Pancreas (tissue), 10 donors: ENCODE results near the gene DTL. TPM values are rescaled to one million over a fixed set of nuclear protein-coding genes. Genes with fewer than 3 reads are reported as not detected.
"Not testable (repeated sequence)": the region's sequence is repeated elsewhere in the genome, so short reads cannot be mapped to it uniquely, and the experiment has no call there.

Source experiments
- ATAC-seq, 4 donors: fragments of 200-7000 bp; cut with Tn5 transposase; one replicate each; pipeline versions ENCODE4 v1.8.0 to v1.9.1; 2020; ENCODE audit warnings: mild to moderate bottlenecking in 4 of 4, moderate library complexity in 4 of 4
- DNase-seq, 6 donors: peaks; one replicate each; pipeline ENCODE4 v3.0.0-alpha.2; 2020
- FAIRE-seq: peaks from 2 replicates; lab custom pipeline; 2012; peaks lifted over from hg19 to GRCh38; lab: Jason Lieb, UNC
- H3K27ac ChIP-seq, 4 donors: fragments of 200-600 bp; sonication (generic); 1 replicate in 3 of 4; 2 replicates in 1 of 4; pipeline versions ENCODE4 v1.5.0 to v1.8.0; 2020
- H3K27me3 ChIP-seq, 4 donors: fragments of 200-600 bp; one replicate each; pipeline ENCODE4 v1.8.0; 2021
- H3K36me3 ChIP-seq, 3 donors: fragments of 200-600 bp; sonication (generic) in 1 of 3; one replicate each; pipeline versions ENCODE4 v1.5.0 to v1.8.0; 2020 to 2021
- H3K4me1 ChIP-seq, 3 donors: fragments of 200-600 bp; one replicate each; pipeline ENCODE4 v1.8.0; 2021
- H3K4me3 ChIP-seq, 4 donors: fragments of 200-600 bp; sonication (generic) in 2 of 4; one replicate each; pipeline versions ENCODE4 v1.5.0 to v1.8.0; 2020 to 2021
- H3K9me3 ChIP-seq, 4 donors: fragments of 200-600 bp; one replicate each; pipeline ENCODE4 v1.8.0; 2021
- WGBS, 2 donors: extraction: QIAGEN DNeasy Blood & Tissue Kit; methylation state at CpG; one replicate each; pipeline ENCODE4 v1.1.7; 2013; 5-methylcytosine and 5-hydroxymethylcytosine counted together
- intact Hi-C, 3 donors: fragments of 100-400 bp; cut with DNase I; formaldehyde crosslinking; loops; one replicate each; pipeline versions ENCODE4 v1.11.1 to v1.14.2; 2022
- polyA plus RNA-seq, 2 donors: library from polyadenylated mRNA; stranded (reverse); fragments of 200-250 nt; gene quantifications; one replicate each; pipeline ENCODE4 v1.2.3, GENCODE V29; 2013
- total RNA-seq, 6 donors: library from RNA; stranded (reverse); fragmentation: NEBNext Ultra II Directional in 4 of 6; extraction: Animal tissue kit (Norgen Biotek cat#: 25700) in 4 of 6; gene quantifications; one replicate each; pipeline versions ENCODE4 v1.2.1 to v1.2.4, GENCODE V29; 2021 to 2023
- TF ChIP-seq, protein P1 (sequence below), 4 donors: fragments of 200-600 bp; sonication (generic) in 3 of 4; IDR thresholded peaks; one replicate each; pipeline versions ENCODE4 v1.5.0 to v1.8.0; 2021; ENCODE audit warnings: antibody characterized with exemption in 4 of 4
- donor health status: healthy with polysubstance abuse.
- donor health status: DM: no; HTN: no; CAD: no; lungs with moderate emphysema.
- donor health status: DM: no; HTN: no; CAD: no.
- donor health status: control.
- donor health status: control.
- donor health status: Bipolar disorder and iron deficiency.
- donor health status: DM: yes; HTN: yes; CAD: no.
- donor health status: DM: no; HTN: no; CAD: no.
- donor health status: DM: no; HTN: no; CAD: no.
- donor health status: DM: yes; HTN: yes; CAD: no.

DTL gene
- total and polyA plus RNA-seq, 8 donors, result 0.05 to 1.1 (median 0.49) TPM

DNA sequence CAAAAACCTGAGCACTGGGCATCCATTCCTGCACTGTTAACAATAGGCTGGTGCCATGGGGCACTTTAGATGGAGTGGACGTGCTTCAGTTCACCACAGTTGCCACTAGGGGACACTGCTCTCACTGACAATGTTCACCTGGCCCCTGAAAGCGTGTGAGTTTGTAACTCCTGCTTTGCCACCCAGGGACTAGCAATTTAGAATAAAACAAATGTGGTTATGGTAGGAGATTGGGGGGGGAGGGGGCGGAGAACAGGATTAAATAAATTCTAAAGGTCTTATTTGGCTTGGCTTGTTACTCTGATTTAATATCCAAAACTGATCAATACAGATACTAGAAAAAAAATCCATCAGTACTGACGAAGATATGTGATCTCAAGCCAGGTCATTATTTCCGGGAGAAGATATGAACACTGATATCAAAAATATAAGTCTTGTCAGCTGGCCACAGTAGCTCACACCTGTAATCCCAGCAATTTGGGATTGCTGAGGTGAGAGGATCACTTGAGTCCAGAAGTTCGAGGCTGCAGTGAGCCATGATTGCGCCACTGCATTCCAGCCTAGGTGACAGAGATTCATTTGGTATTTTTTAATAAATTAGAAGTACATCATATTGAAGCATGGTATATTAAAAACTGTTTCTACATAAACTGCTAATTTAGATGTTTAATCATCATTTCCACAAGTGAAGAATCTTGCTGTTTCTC, 23.4 kb upstream of the DTL start:
- no peaks in the 10 kb centered on the region for H3K4me1 ChIP-seq
- 27 to 31% methylated on average over 7 of the region's 7 CpGs for WGBS, 2 donors
- H3K9me3 ChIP-seq, result no peaks in the 10 kb centered on the region
- no peak for FAIRE-seq
- peak in 5 of 6 donors; percentile 59 to 80 (median 61) for DNase-seq
- ATAC-seq, result peak; percentile 97 to 100 (median 98)
- no peaks in the 10 kb centered on the region for H3K27me3 ChIP-seq
- TF ChIP-seq, protein P1, sequence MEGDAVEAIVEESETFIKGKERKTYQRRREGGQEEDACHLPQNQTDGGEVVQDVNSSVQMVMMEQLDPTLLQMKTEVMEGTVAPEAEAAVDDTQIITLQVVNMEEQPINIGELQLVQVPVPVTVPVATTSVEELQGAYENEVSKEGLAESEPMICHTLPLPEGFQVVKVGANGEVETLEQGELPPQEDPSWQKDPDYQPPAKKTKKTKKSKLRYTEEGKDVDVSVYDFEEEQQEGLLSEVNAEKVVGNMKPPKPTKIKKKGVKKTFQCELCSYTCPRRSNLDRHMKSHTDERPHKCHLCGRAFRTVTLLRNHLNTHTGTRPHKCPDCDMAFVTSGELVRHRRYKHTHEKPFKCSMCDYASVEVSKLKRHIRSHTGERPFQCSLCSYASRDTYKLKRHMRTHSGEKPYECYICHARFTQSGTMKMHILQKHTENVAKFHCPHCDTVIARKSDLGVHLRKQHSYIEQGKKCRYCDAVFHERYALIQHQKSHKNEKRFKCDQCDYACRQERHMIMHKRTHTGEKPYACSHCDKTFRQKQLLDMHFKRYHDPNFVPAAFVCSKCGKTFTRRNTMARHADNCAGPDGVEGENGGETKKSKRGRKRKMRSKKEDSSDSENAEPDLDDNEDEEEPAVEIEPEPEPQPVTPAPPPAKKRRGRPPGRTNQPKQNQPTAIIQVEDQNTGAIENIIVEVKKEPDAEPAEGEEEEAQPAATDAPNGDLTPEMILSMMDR (IDR thresholded peaks at IDR 0.05), result peak; percentile 80 to 98 (median 90)
- H3K4me3 ChIP-seq, result no peak overlapping the region
- intact Hi-C loops, result no loop called here
- no peaks in the 10 kb centered on the region for H3K36me3 ChIP-seq
- no peak overlapping the region for H3K27ac ChIP-seq

DNA sequence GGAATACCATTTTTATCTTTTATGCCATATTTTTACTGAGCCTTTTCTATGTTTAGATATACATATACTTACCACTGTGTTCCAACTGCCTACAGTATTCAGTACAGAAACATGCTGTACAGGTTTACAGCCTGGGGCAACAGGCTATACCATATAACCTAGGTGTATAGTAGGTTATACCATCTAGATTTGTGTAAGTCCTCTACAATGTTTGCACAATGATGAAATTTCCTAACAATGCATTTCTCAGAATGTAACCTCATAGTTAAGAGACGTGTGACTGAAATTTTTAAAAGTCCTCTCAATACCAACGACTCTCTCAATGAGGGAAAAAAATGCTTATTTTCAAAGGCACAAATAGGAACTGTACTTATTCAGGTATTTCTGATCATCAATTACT, 21.9 kb upstream of the DTL start:
- 75 to 87% methylated on average over 2 of the region's 2 CpGs for WGBS, 2 donors
- H3K4me3 ChIP-seq, result no peak overlapping the region
- H3K9me3 ChIP-seq, result no peaks in the 10 kb centered on the region
- FAIRE-seq (no peak), DNase-seq (no peak), ATAC-seq (no peak)
- H3K27me3 ChIP-seq, result no peaks in the 10 kb centered on the region
- H3K4me1 ChIP-seq, result no peaks in the 10 kb centered on the region
- intact Hi-C loops, result no loop called here
- TF ChIP-seq, protein P1 (IDR thresholded peaks at IDR 0.05), result no peak
- H3K36me3 ChIP-seq, result no peaks in the 10 kb centered on the region
- H3K27ac ChIP-seq, result no peak overlapping the region

DNA sequence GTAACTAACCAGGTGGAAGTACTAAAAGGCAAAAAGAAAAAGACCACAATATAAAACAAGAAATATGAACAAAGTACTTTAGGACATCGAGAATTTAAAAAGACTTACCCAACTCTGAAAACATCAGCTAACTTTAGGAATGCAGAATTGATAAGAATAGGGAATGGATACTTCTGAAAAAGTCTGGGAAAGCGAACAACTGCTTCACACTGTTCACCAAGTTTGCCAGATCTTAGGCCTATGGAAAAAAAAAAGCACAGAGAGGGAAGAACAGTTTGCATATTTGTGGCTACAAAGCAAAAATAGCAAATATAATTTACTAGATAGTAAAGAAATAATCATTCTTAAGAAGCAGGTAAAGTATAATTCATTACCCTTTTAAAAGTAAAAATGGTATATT, 14.6 kb upstream of the DTL start:
- peak; percentile 48 to 90 (median 71) for ATAC-seq
- intact Hi-C loops, result no loop called here
- H3K27ac ChIP-seq, result peak overlapping the region in 1 of 4 donors; percentile 19
- H3K36me3 ChIP-seq, result no peaks in the 10 kb centered on the region
- no peak overlapping the region for H3K4me3 ChIP-seq
- TF ChIP-seq, protein P1 (IDR thresholded peaks at IDR 0.05), result no peak
- 31 to 37% methylated on average over 2 of the region's 2 CpGs for WGBS, 2 donors
- H3K9me3 ChIP-seq, result no peaks in the 10 kb centered on the region
- no peak for DNase-seq
- FAIRE-seq, result no peak
- H3K27me3 ChIP-seq, result no peaks in the 10 kb centered on the region
- H3K4me1 ChIP-seq, result peaks cover 0 to 5% (median 0%) of the 10 kb centered on the region in 3 donors

DNA sequence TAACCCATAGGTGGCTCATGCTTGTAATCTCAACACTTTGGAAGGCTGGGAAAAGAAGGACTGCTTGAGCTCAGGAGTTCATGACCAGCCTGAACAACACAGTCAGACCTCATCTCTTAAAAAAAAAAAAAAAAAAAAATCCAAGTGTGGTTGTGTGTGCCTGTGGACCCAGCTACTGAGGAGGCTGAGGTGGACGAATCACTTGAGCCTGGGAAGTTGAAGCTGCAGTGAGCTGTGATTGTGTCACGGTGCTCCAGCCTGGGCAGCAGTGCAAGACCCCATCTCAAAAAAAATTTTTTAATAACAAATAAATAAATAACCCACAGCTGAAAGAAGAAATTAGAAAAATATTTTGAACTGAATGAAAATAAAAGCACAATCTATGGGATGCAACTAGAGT, 14.0 kb upstream of the DTL start:
- H3K27me3 ChIP-seq, result no peaks in the 10 kb centered on the region
- no peak overlapping the region for H3K4me3 ChIP-seq
- FAIRE-seq, result no peak
- H3K36me3 ChIP-seq, result no peaks in the 10 kb centered on the region
- no peak for DNase-seq
- H3K27ac ChIP-seq, result peak overlapping the region in 1 of 4 donors; percentile 19
- TF ChIP-seq, protein P1 (IDR thresholded peaks at IDR 0.05), result no peak
- intact Hi-C loops, result no loop called here
- no peaks in the 10 kb centered on the region for H3K9me3 ChIP-seq
- H3K4me1 ChIP-seq, result peaks cover 0 to 5% (median 0%) of the 10 kb centered on the region in 3 donors
- peak in 2 of 4 donors; percentile 44 to 48 for ATAC-seq
- WGBS, 2 donors, result 70% methylated on average over 2 of the region's 2 CpGs

DNA sequence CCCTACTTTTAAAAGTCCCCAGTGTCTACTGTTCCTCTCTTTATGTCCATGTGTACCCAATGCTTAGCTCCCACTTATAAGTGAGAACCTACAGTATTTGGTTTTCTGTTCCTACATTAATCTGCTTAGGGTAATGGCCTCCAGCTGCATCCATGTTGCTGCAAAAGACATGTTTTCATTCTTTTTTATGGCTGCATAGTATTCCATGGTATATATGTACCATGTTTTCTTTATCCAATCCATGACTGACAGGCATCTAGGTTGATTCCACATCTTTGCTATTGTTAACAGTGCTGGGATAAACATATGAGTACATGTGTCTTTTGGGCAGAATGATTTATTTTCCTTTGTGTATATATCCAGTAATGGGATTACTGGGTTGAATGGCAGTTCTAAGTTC, 12.6 kb upstream of the DTL start:
- H3K36me3 ChIP-seq, H3K4me3 ChIP-seq, H3K4me1 ChIP-seq, DNase-seq, intact Hi-C loops, ATAC-seq, H3K27ac ChIP-seq, H3K27me3 ChIP-seq, FAIRE-seq, H3K9me3 ChIP-seq: not testable (repeated sequence)
